ENCODE results near the gene SORCS2.

Gene SORCS2

GRCh38 chr4:7248857-7249256 lies 56.5 kb downstream of the SORCS2 start:
- no peak for DNase-seq

- no peak for DNase-seq
These were observed 59.0 kb downstream of the SORCS2 start for GRCh38 chr4:7251321-7251720.

GRCh38 chr4:7252051-7252450 lies 59.7 kb downstream of the SORCS2 start:
- no peak for DNase-seq

GRCh38 chr4:7252510-7253340 lies 60.4 kb downstream of the SORCS2 start:
- DNase-seq: no peak

GRCh38 chr4:7253341-7253700 lies 61.0 kb downstream of the SORCS2 start:
- DNase-seq: no peak

- DNase-seq: no peak
These were observed 61.5 kb downstream of the SORCS2 start for GRCh38 chr4:7253837-7254236.

- no peak for DNase-seq
These were observed 62.6 kb downstream of the SORCS2 start for GRCh38 chr4:7254736-7255487.

GRCh38 chr4:7255488-7255881 lies 63.1 kb downstream of the SORCS2 start:
- no peak for DNase-seq

- DNase-seq: no peak
These were observed 63.7 kb downstream of the SORCS2 start for GRCh38 chr4:7255996-7256395.

GRCh38 chr4:7256984-7257810 lies 64.9 kb downstream of the SORCS2 start:
- no peak for DNase-seq

GRCh38 chr4:7259039-7259438 lies 66.7 kb downstream of the SORCS2 start:
- no peak for DNase-seq

GRCh38 chr4:7260569-7260968 lies 68.2 kb downstream of the SORCS2 start:
- DNase-seq: no peak

- DNase-seq: no peak
These were observed 68.7 kb downstream of the SORCS2 start for GRCh38 chr4:7261087-7261486.

- DNase-seq: no peak
These were observed 69.2 kb downstream of the SORCS2 start for GRCh38 chr4:7261536-7261935.

- no peak for DNase-seq
These were observed 69.8 kb downstream of the SORCS2 start for GRCh38 chr4:7262134-7262533.

GRCh38 chr4:7263166-7263565 lies 70.8 kb downstream of the SORCS2 start:
- no peak for DNase-seq

GRCh38 chr4:7264694-7265093 lies 72.4 kb downstream of the SORCS2 start:
- no peak for DNase-seq

- DNase-seq: no peak
These were observed 74.4 kb downstream of the SORCS2 start for GRCh38 chr4:7266525-7267292.

GRCh38 chr4:7267829-7268228 lies 75.5 kb downstream of the SORCS2 start:
- DNase-seq: no peak

GRCh38 chr4:7268941-7269340 lies 76.6 kb downstream of the SORCS2 start:
- DNase-seq: no peak

- no peak for DNase-seq
These were observed 77.8 kb downstream of the SORCS2 start for GRCh38 chr4:7270121-7270520.

GRCh38 chr4:7272404-7272803 lies 80.1 kb downstream of the SORCS2 start:
- DNase-seq: no peak
